HUES6 (cell line): ENCODE measurements around the gene CYP2E1.
"Not testable (repeated sequence)": the region's sequence is repeated elsewhere in the genome, so short reads cannot be mapped to it uniquely, and the experiment has no call there.

Experiments
- H3K27ac ChIP-seq: 2 replicates; pipeline ENCODE4 v1.7.0; 2013; ENCODE audit warnings: low read depth, mild to moderate bottlenecking, low read length, inconsistent platforms
- H3K27me3 ChIP-seq: 2 replicates; pipeline ENCODE4 v1.6.1; 2013; ENCODE audit warnings: low read length; ENCODE audit not compliant: control insufficient read depth, insufficient read depth
- H3K36me3 ChIP-seq: 2 replicates; pipeline ENCODE4 v1.6.1; 2013; ENCODE audit warnings: low read length; ENCODE audit not compliant: control insufficient read depth, insufficient read depth
- H3K4me1 ChIP-seq: 2 replicates; pipeline ENCODE4 v1.6.1; 2013; ENCODE audit warnings: low read length; ENCODE audit not compliant: control insufficient read depth, insufficient read depth
- H3K4me3 ChIP-seq: 2 replicates; pipeline ENCODE4 v1.5.1; 2013; ENCODE audit warnings: low read depth, low read length
- H3K9ac ChIP-seq: one replicate; pipeline ENCODE4 v1.6.1; 2013; ENCODE audit warnings: mild to moderate bottlenecking, low read length
- H3K9me3 ChIP-seq: 2 replicates; pipeline ENCODE4 v1.6.1; 2013; ENCODE audit warnings: low read depth, low read length; ENCODE audit not compliant: control insufficient read depth, insufficient read depth

The CYP2E1 gene

DNA sequence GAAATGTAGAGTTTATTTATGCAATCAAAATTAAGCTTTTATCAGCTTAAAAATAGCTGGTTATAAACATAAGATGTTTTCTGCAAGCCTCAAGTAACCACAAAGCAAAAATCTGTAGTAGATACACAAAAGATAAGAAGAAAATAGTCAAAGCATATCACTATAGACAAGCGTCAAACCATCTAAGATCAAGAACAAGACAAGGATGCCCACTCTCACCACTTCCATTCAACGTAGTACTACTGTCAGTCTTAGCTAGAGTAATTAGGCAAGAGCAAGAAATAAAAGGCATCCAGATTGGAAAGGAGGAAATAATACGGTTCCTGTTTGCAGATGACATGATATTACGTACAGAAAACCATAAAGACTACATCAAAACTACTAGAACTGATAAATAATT lies 17.5 kb upstream of the CYP2E1 start:
- H3K9me3 ChIP-seq: peaks cover 23% of the 10 kb centered on the region; the same call in 1 of the 2 replicates
- no peak overlapping the region for H3K4me3 ChIP-seq
- H3K9ac ChIP-seq: no peak overlapping the region
- H3K4me1 ChIP-seq: no peaks in the 10 kb centered on the region
- H3K27me3 ChIP-seq: peaks cover 44% of the 10 kb centered on the region; the same call in 1 of the 2 replicates
- H3K27ac ChIP-seq: no peak overlapping the region
- no peaks in the 10 kb centered on the region for H3K36me3 ChIP-seq

DNA sequence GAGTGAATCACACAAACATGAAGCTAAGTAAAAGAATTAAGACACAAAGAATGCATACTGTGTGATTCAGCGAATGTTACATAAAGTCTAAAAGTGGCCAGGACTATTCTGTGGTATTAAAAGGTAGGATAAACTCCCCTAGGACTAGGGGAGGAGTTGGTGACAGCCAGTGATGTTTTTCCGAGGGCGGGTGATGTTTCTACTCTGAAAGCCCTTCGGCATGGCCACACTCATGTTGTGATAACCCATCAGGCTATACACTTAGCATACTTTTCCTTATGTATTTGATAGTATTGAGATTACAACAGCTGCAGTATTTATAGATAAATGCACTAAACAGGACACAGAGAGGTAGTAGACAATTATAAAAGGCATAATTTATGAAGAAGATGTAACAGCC lies 15.8 kb upstream of the CYP2E1 start:
- H3K4me3 ChIP-seq: no peak overlapping the region
- peaks cover 44% of the 10 kb centered on the region; the same call in 1 of the 2 replicates for H3K27me3 ChIP-seq
- H3K4me1 ChIP-seq: no peaks in the 10 kb centered on the region
- H3K9me3 ChIP-seq: peaks cover 25% of the 10 kb centered on the region; the same call in 1 of the 2 replicates
- no peaks in the 10 kb centered on the region for H3K36me3 ChIP-seq
- H3K9ac ChIP-seq: no peak overlapping the region
- H3K27ac ChIP-seq: no peak overlapping the region

DNA sequence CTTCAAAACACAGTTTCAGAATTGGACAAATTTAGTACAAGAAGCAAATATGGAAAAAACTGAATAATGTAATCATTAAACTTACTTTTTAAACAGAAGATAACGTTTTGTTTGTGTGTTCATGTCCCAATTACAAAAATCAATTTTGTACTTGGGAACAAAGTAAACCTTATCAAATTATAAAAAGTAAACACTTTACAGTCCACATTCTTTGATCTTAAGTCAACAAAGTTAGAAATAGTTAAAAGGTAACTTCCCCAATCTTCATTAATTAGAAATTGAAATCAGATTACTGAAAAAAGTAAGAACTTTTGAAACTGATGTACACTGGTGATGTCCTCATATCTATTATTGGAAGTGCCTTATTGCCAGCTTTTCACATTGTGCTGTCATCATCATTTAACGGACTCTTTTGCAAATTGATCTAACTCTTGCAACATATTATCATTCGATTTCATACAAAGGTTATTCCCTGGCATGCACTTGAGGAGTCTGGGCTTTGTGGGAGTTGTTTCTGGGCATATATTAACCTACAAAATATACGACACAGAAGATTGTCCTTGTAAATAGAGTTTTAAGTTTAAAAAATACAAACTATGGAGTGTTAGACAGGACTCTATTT lies 15.1 kb upstream of the CYP2E1 start:
- peaks cover 23% of the 10 kb centered on the region; the same call in 1 of the 2 replicates for H3K9me3 ChIP-seq

DNA sequence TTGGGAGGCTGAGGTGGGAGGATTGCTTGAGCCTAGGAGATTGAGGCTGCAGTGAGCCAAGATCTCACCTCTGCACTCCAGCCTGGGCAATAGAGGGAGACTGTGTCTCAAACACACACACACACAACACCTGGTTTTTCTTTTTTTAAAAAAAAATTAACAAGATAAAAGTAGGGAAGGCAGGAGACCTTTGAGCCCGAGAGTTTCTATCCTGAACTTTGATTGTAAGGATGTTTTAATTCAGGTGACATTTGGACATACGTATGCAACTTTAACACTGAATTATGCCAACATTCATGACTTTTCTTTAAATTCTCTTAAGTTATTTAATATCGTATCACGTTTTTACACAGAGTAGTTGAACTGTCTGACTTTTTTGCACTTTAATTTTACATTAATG lies 11.7 kb upstream of the CYP2E1 start:
- H3K9me3 ChIP-seq: peaks cover 20% of the 10 kb centered on the region; the same call in 1 of the 2 replicates
- peaks cover 2% of the 10 kb centered on the region; the same call in 1 of the 2 replicates for H3K4me1 ChIP-seq
- H3K27ac ChIP-seq: no peak overlapping the region
- no peak overlapping the region for H3K9ac ChIP-seq
- H3K4me3 ChIP-seq: no peak overlapping the region
- H3K27me3 ChIP-seq: peaks cover 34% of the 10 kb centered on the region
- H3K36me3 ChIP-seq: no peaks in the 10 kb centered on the region

More for the DNA sequence above, 15.1 kb upstream of the CYP2E1 start:
- Histone ChIP-seq H3K36me3 (no peaks in the 10 kb centered on the region), H3K4me3 (no peak overlapping the region), H3K27me3 (peaks cover 42% of the 10 kb centered on the region; the same call in 1 of the 2 replicates), H3K9ac (no peak overlapping the region), H3K4me1 (no peaks in the 10 kb centered on the region), H3K27ac (no peak overlapping the region)

DNA sequence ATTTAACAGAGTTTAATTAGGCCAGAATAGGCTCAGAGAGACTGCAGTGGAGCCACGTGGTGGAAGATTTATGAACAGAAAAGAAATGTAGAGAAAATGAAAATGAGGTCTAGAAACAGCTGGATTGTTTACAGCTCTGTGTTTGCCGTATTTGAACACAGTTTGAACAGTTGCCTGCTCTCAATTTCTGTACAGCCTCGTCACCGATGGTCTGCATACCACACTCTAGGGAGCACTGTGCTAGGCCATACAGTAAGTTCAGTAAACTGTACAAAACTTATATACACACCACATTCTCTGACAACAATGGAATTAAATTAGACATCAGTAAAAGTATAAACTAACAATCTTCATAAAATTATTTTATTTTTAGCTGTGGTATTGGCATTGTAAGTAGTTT lies 11.1 kb upstream of the CYP2E1 start:
- H3K36me3 ChIP-seq: no peaks in the 10 kb centered on the region
- H3K27ac ChIP-seq: no peak overlapping the region
- no peak overlapping the region for H3K9ac ChIP-seq
- peaks cover 38% of the 10 kb centered on the region for H3K27me3 ChIP-seq
- H3K9me3 ChIP-seq: peaks cover 19% of the 10 kb centered on the region
- H3K4me1 ChIP-seq: peaks cover 3% of the 10 kb centered on the region; the same call in 1 of the 2 replicates
- no peak overlapping the region for H3K4me3 ChIP-seq

DNA sequence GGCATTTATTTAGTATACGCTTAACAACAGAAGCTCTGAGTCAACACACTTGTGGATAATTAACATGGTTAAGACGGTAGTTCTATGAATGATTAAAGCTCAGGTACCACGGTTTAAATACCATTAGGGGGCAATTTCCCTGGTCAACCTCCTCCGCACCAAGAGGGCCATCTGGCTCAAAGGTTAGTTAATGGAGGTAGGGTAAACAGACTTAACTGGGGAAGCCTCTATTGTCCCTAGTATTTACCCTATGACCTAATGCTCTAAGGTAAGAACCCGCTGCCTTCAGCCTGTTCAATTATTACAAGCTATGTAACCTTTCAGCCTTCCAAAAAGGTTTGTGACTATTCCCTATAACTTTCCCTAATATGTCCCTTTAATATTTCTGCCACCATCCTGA lies 8.6 kb upstream of the CYP2E1 start:
- H3K9ac ChIP-seq, H3K27ac ChIP-seq, H3K4me1 ChIP-seq, H3K36me3 ChIP-seq, H3K4me3 ChIP-seq: not testable (repeated sequence)
- peaks cover 26% of the 10 kb centered on the region for H3K9me3 ChIP-seq
- peaks cover 23% of the 10 kb centered on the region for H3K27me3 ChIP-seq

DNA sequence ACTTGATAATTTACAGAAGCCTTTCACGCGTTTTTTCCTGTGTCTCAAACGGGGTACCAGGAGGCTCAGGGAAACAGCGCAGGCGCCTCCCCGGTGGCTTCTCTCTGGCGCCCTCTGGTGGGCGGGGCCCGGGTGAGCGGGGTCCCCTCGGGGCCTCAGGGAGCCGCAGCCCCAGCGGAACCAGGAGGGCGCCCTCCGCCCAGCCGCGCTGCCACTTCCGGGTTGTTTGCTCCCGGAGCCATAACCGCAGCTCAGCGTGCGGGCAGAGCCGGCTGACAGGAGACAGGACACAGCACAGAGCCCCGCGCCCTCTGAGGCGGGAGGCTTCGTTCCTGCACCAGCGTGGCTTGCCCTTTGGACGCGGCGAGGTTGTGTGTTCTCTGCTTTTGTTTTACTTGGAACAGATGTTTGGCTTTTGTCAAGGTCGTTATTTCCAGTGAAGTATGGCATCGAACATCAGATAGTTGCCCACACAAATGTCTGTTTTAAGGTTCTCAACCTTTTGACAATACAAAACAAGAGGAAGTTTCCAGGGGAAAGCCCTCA lies 6.9 kb upstream of the CYP2E1 start:
- Histone ChIP-seq H3K27me3 (peaks cover 29% of the 10 kb centered on the region), H3K36me3 (no peaks in the 10 kb centered on the region), H3K9ac (no peak overlapping the region), H3K4me1 (peaks cover 3% of the 10 kb centered on the region; the same call in 1 of the 2 replicates), H3K27ac (no peak overlapping the region), H3K4me3 (peak overlapping the region; percentile 49), H3K9me3 (peaks cover 27% of the 10 kb centered on the region)

DNA sequence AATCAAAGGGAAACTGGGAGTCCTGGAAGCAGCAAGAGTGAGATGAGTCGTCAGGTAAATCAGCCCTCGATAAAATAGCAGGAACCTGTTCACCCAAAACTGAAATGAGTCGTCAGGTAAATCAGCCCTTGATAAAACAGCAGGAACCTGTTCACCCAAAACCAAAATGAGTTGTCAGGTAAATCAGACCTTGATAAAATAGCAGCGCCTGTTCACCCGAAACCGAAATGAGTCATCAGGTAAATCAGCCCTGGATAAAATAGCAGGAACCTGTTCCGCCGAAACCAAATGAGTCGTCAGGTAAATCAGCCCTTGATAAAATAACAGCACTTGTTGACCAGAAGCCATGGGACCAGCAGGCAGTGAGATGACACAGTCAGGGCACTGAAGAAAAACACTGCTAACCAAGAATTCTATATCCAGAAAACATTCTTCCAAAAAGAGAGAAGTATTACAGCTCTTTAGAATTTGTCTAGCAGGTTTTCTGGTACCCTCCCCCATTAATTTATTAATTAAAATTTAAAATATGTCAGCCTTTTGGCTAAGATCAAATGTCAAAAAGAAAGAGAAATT lies 3.4 kb upstream of the CYP2E1 start:
- Histone ChIP-seq H3K27ac (no peak overlapping the region), H3K27me3 (peaks cover 63% of the 10 kb centered on the region), H3K4me1 (peaks cover 6% of the 10 kb centered on the region; the same call in 1 of the 2 replicates), H3K9me3 (peaks cover 34% of the 10 kb centered on the region), H3K36me3 (no peaks in the 10 kb centered on the region), H3K4me3 (no peak overlapping the region), H3K9ac (no peak overlapping the region)

DNA sequence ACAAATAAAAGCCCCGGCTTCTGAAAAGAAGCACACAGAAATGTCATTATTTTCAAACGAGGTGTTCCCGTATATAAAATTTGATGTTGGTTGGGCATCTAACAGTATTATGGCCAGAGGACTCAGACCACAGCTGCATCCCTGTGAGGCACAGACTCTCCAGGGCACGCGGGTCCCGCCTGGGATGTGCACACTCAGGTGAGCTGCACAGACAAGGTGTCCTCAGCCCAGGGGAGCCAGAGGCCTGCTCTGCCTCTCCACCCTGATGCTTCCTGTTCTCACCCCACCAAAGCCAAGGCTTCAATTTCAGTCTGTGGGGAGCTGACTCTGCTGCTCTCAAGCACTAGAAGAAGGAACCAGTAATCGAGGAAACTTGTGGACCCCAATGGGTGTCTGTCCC lies 1.7 kb upstream of the CYP2E1 start:
- Histone ChIP-seq H3K9me3 (peaks cover 37% of the 10 kb centered on the region), H3K27ac (no peak overlapping the region), H3K9ac (no peak overlapping the region), H3K4me1 (peaks cover 4% of the 10 kb centered on the region; the same call in 1 of the 2 replicates), H3K36me3 (no peaks in the 10 kb centered on the region), H3K4me3 (no peak overlapping the region), H3K27me3 (peaks cover 79% of the 10 kb centered on the region)

DNA sequence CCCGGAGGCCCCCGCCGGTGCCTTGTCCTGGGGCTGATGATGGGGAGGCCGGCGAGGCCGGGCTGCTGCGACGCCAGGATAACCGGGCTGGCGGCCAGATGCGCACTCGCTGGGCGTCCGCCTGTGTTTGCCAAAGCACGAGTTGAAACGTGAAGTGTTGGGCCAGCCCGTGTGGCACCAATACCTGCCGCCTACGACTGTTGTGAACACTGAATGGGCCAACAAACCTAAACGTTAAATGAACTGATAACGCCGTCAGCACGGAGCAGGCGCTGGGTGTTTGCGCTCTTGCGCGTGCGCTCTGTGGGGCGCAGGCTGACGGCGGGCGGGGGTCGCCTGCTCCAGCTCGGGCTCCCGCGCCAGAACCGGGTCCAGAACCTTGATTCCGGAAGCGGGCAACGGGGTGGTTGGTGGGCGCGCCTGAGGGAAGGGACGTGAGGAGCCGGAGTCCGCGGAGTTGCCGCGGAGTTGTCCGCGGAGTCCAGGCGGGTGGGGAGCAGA lies 658 bp downstream of the CYP2E1 start:
- Histone ChIP-seq H3K36me3 (no peaks in the 10 kb centered on the region), H3K4me3 (peak overlapping the region; percentile 64), H3K9me3 (peaks cover 36% of the 10 kb centered on the region), H3K4me1 (peaks cover 3% of the 10 kb centered on the region; the same call in 1 of the 2 replicates), H3K9ac (peak overlapping the region; percentile 35), H3K27ac (no peak overlapping the region), H3K27me3 (peaks cover 92% of the 10 kb centered on the region)

DNA sequence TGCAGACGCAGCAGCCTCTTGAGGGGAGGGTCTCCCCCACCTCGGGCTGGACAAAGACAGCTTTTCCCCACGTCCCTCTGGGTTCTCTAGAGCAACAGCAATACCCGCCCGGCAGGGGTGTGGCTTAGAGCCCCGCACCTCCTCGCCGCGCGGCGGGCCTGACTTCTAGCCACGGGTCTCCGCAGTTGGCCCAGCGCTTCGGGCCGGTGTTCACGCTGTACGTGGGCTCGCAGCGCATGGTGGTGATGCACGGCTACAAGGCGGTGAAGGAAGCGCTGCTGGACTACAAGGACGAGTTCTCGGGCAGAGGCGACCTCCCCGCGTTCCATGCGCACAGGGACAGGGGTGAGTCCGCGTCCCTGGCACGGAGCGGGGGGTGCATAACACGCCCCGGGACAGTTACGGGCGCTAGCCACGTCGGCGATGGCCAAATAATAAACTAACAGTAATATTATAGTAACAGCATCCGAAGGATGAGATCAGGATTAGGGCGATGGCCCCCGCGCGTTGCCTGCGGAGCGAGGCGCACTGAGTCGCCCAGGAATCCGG lies 1.2 kb downstream of the CYP2E1 start:
- H3K4me1 ChIP-seq: peaks cover 3% of the 10 kb centered on the region; the same call in 1 of the 2 replicates
- peaks cover 95% of the 10 kb centered on the region for H3K27me3 ChIP-seq
- H3K9ac ChIP-seq: peak overlapping the region; percentile 35
- H3K27ac ChIP-seq: no peak overlapping the region
- H3K4me3 ChIP-seq: peak overlapping the region; percentile 64
- peaks cover 36% of the 10 kb centered on the region for H3K9me3 ChIP-seq
- H3K36me3 ChIP-seq: no peaks in the 10 kb centered on the region
